H1 (cell line): ENCODE measurements around the gene PTH1R. TPM values are rescaled to one million over a fixed set of nuclear protein-coding genes. Genes with fewer than 3 reads are reported as not detected.

Experiments
- CTCF ChIA-PET: fragments of 300-600 bp; sonication (Branson Sonifier 250); formaldehyde crosslinking; loops from one replicate; lab custom pipeline; 2021; ENCODE audit not compliant: partially characterized antibody; lab: Charles Lee
- POLR2A ChIA-PET: fragments of 300-600 bp; sonication (Branson Sonifier 250); formaldehyde crosslinking; loops from one replicate; lab custom pipeline; 2021; ENCODE audit warnings: inconsistent platforms; ENCODE audit not compliant: partially characterized antibody; lab: Charles Lee
- DNase-seq, 2 experiments: peaks; one replicate each; pipeline versions ENCODE4 v3.0.0 to v3.0.0-alpha.2; 2010 to 2022; ENCODE audit warnings: low spot score in 2 of 2, low read depth in 1 of 2, mixed read lengths in 1 of 2
- FAIRE-seq: peaks from 2 replicates; lab custom pipeline; 2011; peaks lifted over from hg19 to GRCh38; lab: Jason Lieb, UNC
- H2AFZ ChIP-seq: 2 replicates; pipeline ENCODE4 v1.8.1; 2012; ENCODE audit warnings: low read length, inconsistent platforms
- H2AK5ac ChIP-seq: 2 replicates; pipeline ENCODE4 v1.6.1; 2013; ENCODE audit warnings: low read depth, low read length
- H2BK120ac ChIP-seq: replicated peaks from 2 replicates; pipeline ENCODE3; 2013; ENCODE audit warnings: low read depth, low read length, inconsistent platforms
- H2BK12ac ChIP-seq: 2 replicates; pipeline ENCODE4 v1.6.1; 2013; ENCODE audit warnings: low read depth, low read length
- H2BK15ac ChIP-seq: 2 replicates; pipeline ENCODE4 v1.6.1; 2013; ENCODE audit warnings: low read length
- H2BK20ac ChIP-seq: 2 replicates; pipeline ENCODE4 v1.6.1; 2013; ENCODE audit warnings: low read length
- H2BK5ac ChIP-seq: 2 replicates; pipeline ENCODE4 v1.6.1; 2013; ENCODE audit warnings: low read depth, low read length
- H3K14ac ChIP-seq: 2 replicates; pipeline ENCODE4 v1.6.1; 2013; ENCODE audit warnings: inconsistent platforms; ENCODE audit not compliant: insufficient read length
- H3K18ac ChIP-seq: 2 replicates; pipeline ENCODE4 v1.6.1; 2013; ENCODE audit warnings: low read length; ENCODE audit errors: extremely low read depth
- H3K23ac ChIP-seq: 2 replicates; pipeline ENCODE4 v1.6.1; 2013; ENCODE audit warnings: inconsistent platforms; ENCODE audit not compliant: insufficient read length
- H3K23me2 ChIP-seq: 2 replicates; pipeline ENCODE4 v1.6.1; 2013; ENCODE audit warnings: low read depth, low read length
- H3K27ac ChIP-seq: 2 replicates; pipeline ENCODE4 v1.6.1; 2011; ENCODE audit warnings: low read depth, low read length, inconsistent platforms
- H3K27me3 ChIP-seq, 4 experiments: replicated peaks in 1 of 4; 1 replicate in 1 of 4; 2 replicates in 3 of 4; pipeline versions ENCODE4 v1.6.1 to v1.8.1; 2011 to 2013; ENCODE audit warnings: low read length in 3 of 4, mild to moderate bottlenecking in 3 of 4, inconsistent platforms in 2 of 4, mixed read lengths in 2 of 4, moderate library complexity in 1 of 4; ENCODE audit not compliant: control insufficient read depth in 3 of 4, insufficient read depth in 3 of 4; ENCODE audit errors: extremely low read depth in 1 of 4
- H3K36me3 ChIP-seq, 4 experiments: 2 replicates each; pipeline versions ENCODE4 v1.6.1 to v1.8.1; 2011 to 2013; ENCODE audit warnings: mild to moderate bottlenecking in 4 of 4, low read length in 3 of 4, moderate library complexity in 2 of 4, control low read depth in 1 of 4, inconsistent platforms in 1 of 4; ENCODE audit not compliant: insufficient read depth in 4 of 4, control insufficient read depth in 2 of 4
- H3K4ac ChIP-seq: replicated peaks from 2 replicates; pipeline ENCODE3; 2013; ENCODE audit warnings: low read length, low read depth, mixed read lengths, inconsistent platforms; ENCODE audit not compliant: insufficient read length
- H3K4me1 ChIP-seq, 4 experiments: replicated peaks in 1 of 4; 1 replicate in 1 of 4; 2 replicates in 3 of 4; pipeline versions ENCODE4 v1.6.1 to v1.8.1; 2011 to 2013; ENCODE audit warnings: low read length in 3 of 4, inconsistent platforms in 2 of 4, mixed read lengths in 1 of 4; ENCODE audit not compliant: insufficient read depth in 4 of 4, control insufficient read depth in 3 of 4
- H3K4me2 ChIP-seq, 2 experiments: 2 replicates each; pipeline versions ENCODE4 v1.6.1 to v1.8.1; 2011 to 2013; ENCODE audit warnings: low read depth in 2 of 2, low read length in 2 of 2, control low read depth in 1 of 2, inconsistent platforms in 1 of 2, mild to moderate bottlenecking in 1 of 2; ENCODE audit not compliant: insufficient read depth in 1 of 2
- H3K4me3 ChIP-seq, 4 experiments: fragments of 200-600, 300-600 bp in 1 of 4; sonication (generic), shearing (Covaris generic), sonication (Bioruptor Twin) in 1 of 4; 2 replicates each; pipeline versions ENCODE4 v1.5.1 to v1.8.1; 2011 to 2016; ENCODE audit warnings: low read length in 4 of 4, low read depth in 3 of 4, control low read depth in 2 of 4, inconsistent platforms in 2 of 4, mild to moderate bottlenecking in 2 of 4, mixed read lengths in 1 of 4, moderate library complexity in 1 of 4; ENCODE audit not compliant: insufficient read depth in 2 of 4; ENCODE audit errors: extremely low read depth in 1 of 4
- H3K56ac ChIP-seq: replicated peaks from 2 replicates; pipeline ENCODE3; 2013; ENCODE audit warnings: low read depth, mild to moderate bottlenecking, mixed read lengths, low read length, inconsistent platforms; ENCODE audit not compliant: insufficient read length
- H3K79me1 ChIP-seq: 2 replicates; pipeline ENCODE4 v1.6.1; 2013; ENCODE audit warnings: low read depth, low read length, control low read depth
- H3K79me2 ChIP-seq, 2 experiments: 2 replicates each; pipeline versions ENCODE4 v1.6.1 to v1.8.1; 2012 to 2013; ENCODE audit warnings: low read length in 2 of 2, mild to moderate bottlenecking in 2 of 2, inconsistent platforms in 1 of 2; ENCODE audit not compliant: insufficient read depth in 2 of 2, control insufficient read depth in 1 of 2
- H3K9ac ChIP-seq, 4 experiments: replicated peaks in 1 of 4; 1 replicate in 1 of 4; 2 replicates in 3 of 4; pipeline versions ENCODE4 v1.6.1 to v1.8.1; 2011 to 2013; ENCODE audit warnings: low read depth in 3 of 4, low read length in 3 of 4, control low read depth in 2 of 4, mild to moderate bottlenecking in 2 of 4, moderate library complexity in 2 of 4, inconsistent platforms in 1 of 4; ENCODE audit errors: extremely low read depth in 1 of 4
- H3K9me3 ChIP-seq, 2 experiments: 2 replicates each; pipeline versions ENCODE4 v1.6.1 to v1.8.1; 2012 to 2013; ENCODE audit warnings: mild to moderate bottlenecking in 2 of 2, moderate library complexity in 2 of 2, control low read depth in 1 of 2, inconsistent platforms in 1 of 2, low read depth in 1 of 2, low read length in 1 of 2, mixed read lengths in 1 of 2; ENCODE audit not compliant: insufficient read depth in 2 of 2
- H4K20me1 ChIP-seq, 2 experiments: replicated peaks in 1 of 2; 2 replicates each; pipeline versions ENCODE3 to v1.8.1; 2011 to 2013; ENCODE audit warnings: inconsistent platforms in 2 of 2, low read length in 2 of 2, mild to moderate bottlenecking in 1 of 2; ENCODE audit not compliant: insufficient read depth in 2 of 2, control insufficient read depth in 1 of 2
- H4K5ac ChIP-seq: 2 replicates; pipeline ENCODE4 v1.6.1; 2013; ENCODE audit warnings: low read length, low read depth, mixed read lengths, inconsistent platforms; ENCODE audit not compliant: insufficient read length
- H4K8ac ChIP-seq: 2 replicates; pipeline ENCODE4 v1.8.0; 2013; ENCODE audit warnings: mild to moderate bottlenecking, moderate library complexity, low read length, inconsistent platforms; ENCODE audit not compliant: insufficient read depth; ENCODE audit errors: extremely low read depth
- H4K91ac ChIP-seq: replicated peaks from 2 replicates; pipeline ENCODE3; 2013; ENCODE audit warnings: low read length, mixed read lengths, inconsistent platforms; ENCODE audit not compliant: insufficient read length
- HDAC2 ChIP-seq, 2 experiments: fragments of 300-600 bp in 1 of 2; sonication (generic) in 1 of 2; IDR thresholded peaks; 2 replicates each; pipeline ENCODE4 v1.6.1; 2011 to 2012; ENCODE audit warnings: low read depth in 2 of 2, low read length in 2 of 2, mild to moderate bottlenecking in 2 of 2, moderate library complexity in 2 of 2, borderline replicate concordance in 1 of 2, inconsistent platforms in 1 of 2
- KDM5A ChIP-seq: fragments of 200-600 bp; IDR thresholded peaks from 2 replicates; pipeline ENCODE4 v1.7.1; 2012; ENCODE audit warnings: mild to moderate bottlenecking, low read length, inconsistent platforms, mixed read lengths
- RBBP5 ChIP-seq: IDR thresholded peaks from 2 replicates; pipeline ENCODE4 v1.7.1; 2012; ENCODE audit warnings: low read depth, mild to moderate bottlenecking, inconsistent platforms, low read length, moderate library complexity, borderline replicate concordance
- RNF2 ChIP-seq: fragments of 200-900, 300-1000 bp; sonication (generic); IDR thresholded peaks from 2 replicates; pipeline ENCODE4 v1.7.1; 2016; ENCODE audit warnings: borderline replicate concordance, low read depth, mild to moderate bottlenecking, antibody characterized with exemption, low read length; ENCODE audit not compliant: poor library complexity, severe bottlenecking; ENCODE audit errors: missing control alignments
- WGBS, 2 experiments: shearing (Covaris generic) in 1 of 2; methylation state at CpG; one replicate each; pipeline versions ENCODE4 v1.1.6 to v1.1.7; 2013 to 2015; ENCODE audit warnings: low lambda C conversion rate in 2 of 2, mixed read lengths in 2 of 2, inconsistent platforms in 1 of 2, low coverage in 1 of 2, missing lambda C conversion rate in 1 of 2; ENCODE audit not compliant: insufficient replicate concordance in 2 of 2, insufficient coverage in 1 of 2, insufficient read length in 1 of 2; ENCODE audit errors: extremely low coverage in 1 of 2, missing lambda C conversion rate in 1 of 2; 5-methylcytosine and 5-hydroxymethylcytosine counted together
- polyA plus RNA-seq, 7 experiments: library from polyadenylated mRNA; depleted of rRNA in 3 of 7; stranded (reverse) in 5 of 7; unstranded in 2 of 7; fragments of >200 nt in 5 of 7; fragments of 200-250 nt in 2 of 7; gene quantifications; 1 replicate in 5 of 7; 2 replicates in 1 of 7; 4 replicates in 1 of 7; pipeline versions ENCODE4 v1.2.1 to v1.2.3, GENCODE V29; 2011 to 2013; ENCODE audit warnings: missing spikeins in 2 of 7, mixed read lengths in 2 of 7
- total RNA-seq: library from RNA; stranded (reverse); fragmentation: NEBNext Ultra II Directional; extraction: Animal tissue kit (Norgen Biotek cat#: 25700); gene quantifications from 2 replicates; pipeline ENCODE4 v1.2.1, GENCODE V29; 2021

PTH1R gene
- total and polyA plus RNA-seq, 2 of the 8 experiments (the other 6 are each of a cell fraction or from before 2014, with no cell fraction given) = 0.57 to 1.5 TPM

DNA sequence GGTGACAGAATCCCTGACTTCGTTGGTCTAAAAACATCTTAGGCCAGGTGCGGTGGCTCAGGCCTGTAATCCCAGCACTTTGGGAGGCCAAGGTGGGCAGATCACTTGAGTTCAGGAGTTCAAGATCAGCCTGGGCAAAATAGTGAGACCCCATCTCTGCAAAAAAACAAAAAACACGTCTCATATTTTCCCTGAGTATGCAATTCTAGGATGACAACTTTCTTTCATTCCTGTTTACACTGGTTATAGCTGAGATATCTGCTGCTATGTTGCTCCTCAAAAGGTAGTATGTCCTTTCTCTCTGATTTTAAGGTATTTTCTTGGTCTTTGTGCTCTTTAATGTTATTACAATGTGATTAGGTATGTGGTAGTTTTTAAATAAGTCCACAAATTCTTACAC lies 39.3 kb downstream of the PTH1R start:
- Histone ChIP-seq H3K18ac (no peak overlapping the region), H3K79me2 (no peaks in the 10 kb centered on the region), H2BK120ac (no peak overlapping the region), H3K23me2 (no peaks in the 10 kb centered on the region), H4K20me1 (peaks cover 0 to 1% of the 10 kb centered on the region in 2 experiments), H2AFZ (no peak overlapping the region), H2BK15ac (no peak overlapping the region), H3K4me2 (no peak overlapping the region), H4K91ac (no peak overlapping the region), H3K27me3 (no peaks in the 10 kb centered on the region), H2BK12ac (no peak overlapping the region), H3K4me3 (no peak overlapping the region), H3K4ac (no peak overlapping the region), H3K79me1 (no peaks in the 10 kb centered on the region), H2BK5ac (no peak overlapping the region), H3K4me1 (no peaks in the 10 kb centered on the region), H3K56ac (no peak overlapping the region), H4K8ac (no peak overlapping the region), H4K5ac (no peak overlapping the region), H3K36me3 (peaks cover 15 to 39% (median 27%) of the 10 kb centered on the region in 4 experiments; a peak in 7 of 8 replicates), H2AK5ac (no peak overlapping the region), H3K9me3 (peaks cover 3 to 4% of the 10 kb centered on the region in 2 experiments; a peak in 2 of 4 replicates), H3K27ac (no peak overlapping the region), H3K14ac (no peak overlapping the region), H3K9ac (no peak overlapping the region), H2BK20ac (no peak overlapping the region), H3K23ac (no peak overlapping the region)
- no peak for TF ChIP-seq RNF2
- TF ChIP-seq HDAC2 (IDR thresholded peaks at IDR 0.05; ENCODE audit: borderline replicate concordance in 1 of 2, low read depth in 2 of 2, low read length in 2 of 2) = no peak
- no peak for TF ChIP-seq RBBP5
- no peak for TF ChIP-seq KDM5A
- WGBS, 2 experiments = 97% methylated on average over 3 of the region's 3 CpGs; no CpG with 5 or more reads in 1 of the 2 experiments
- DNase-seq (no peak), FAIRE-seq (no peak)
- POLR2A ChIA-PET = no interaction called here
- CTCF ChIA-PET = interaction anchor here (1.3 kb wide), 1 partner anchor 8 kb away, joined by 3 read pairs; no protein-coding TSS in a partner anchor
